ENCODE results near the gene NDC80.
A peak's percentile ranks its signal among the peaks of the same experiment; 100 is the strongest.
"Not testable (repeated sequence)": the region's sequence is repeated elsewhere in the genome, so short reads cannot be mapped to it uniquely, and the experiment has no call there.

Gene NDC80

DNA sequence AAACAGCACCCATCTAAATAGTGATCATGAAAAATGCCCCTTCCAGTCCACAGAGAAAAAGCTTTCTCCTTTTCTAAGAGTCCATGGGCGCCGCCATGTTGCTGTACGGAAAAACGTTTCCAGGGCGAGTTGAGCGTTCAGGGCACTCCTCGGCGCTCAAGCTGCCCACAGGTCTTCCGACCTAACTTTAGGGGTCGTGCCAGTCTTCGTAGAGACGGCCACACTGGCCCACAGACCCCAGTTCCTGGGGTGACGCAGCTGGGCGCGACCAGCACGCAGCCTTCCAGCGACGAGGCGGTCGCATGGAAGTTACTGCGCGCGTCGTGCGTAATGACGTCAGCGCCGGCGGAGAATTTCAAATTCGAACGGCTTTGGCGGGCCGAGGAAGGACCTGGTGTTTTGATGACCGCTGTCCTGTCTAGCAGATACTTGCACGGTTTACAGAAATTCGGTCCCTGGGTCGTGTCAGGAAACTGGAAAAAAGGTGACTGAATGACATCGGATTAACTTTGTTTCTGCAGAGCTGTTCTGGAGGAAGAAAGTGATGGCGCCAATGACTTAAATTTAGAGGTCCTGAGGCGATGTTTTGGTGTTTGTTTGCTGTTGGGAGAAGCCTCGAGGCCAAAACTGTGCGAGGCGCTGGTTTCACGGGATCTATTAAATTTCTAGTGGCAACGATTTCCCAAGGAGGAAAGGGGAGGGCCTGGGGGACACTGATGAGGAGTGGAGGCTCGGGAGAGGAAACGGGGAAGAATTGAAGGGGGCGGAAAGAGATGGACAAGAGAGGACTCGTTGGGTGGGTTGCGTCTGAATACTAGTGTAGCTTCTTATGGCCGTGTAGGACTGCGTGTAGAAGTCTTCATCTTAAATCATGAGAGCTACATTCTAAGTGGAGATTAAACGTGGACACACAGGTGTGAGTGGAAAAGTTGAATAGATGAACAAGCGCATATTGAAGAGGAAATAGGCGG is at the start of gene NDC80, which contains the start of gene METTL4:
NDC80 (plus strand) TSS at position 358 of the 971 bp plus-strand sequence. CDS start 1,429 bp downstream, outside the sequence.
METTL4 (minus strand) TSS at position 306 of the 971 bp plus-strand sequence. CDS start 4,289 bp downstream, outside the sequence.
- H3K9me3 Mint-ChIP-seq: no peaks in the 10 kb centered on the region
- H3K4me1 Mint-ChIP-seq (ENCODE audit: low read depth): peaks cover 58% of the 10 kb centered on the region
- H3K4me3 Mint-ChIP-seq: peak within 1 kb of the TSS; percentile 94
- peak within 1 kb of the TSS; percentile 95 for H3K27ac Mint-ChIP-seq
- H3K27me3 Mint-ChIP-seq: no peaks in the 10 kb centered on the region
- H3K36me3 Mint-ChIP-seq (ENCODE audit: low read depth): peaks cover 49% of the 10 kb centered on the region

DNA sequence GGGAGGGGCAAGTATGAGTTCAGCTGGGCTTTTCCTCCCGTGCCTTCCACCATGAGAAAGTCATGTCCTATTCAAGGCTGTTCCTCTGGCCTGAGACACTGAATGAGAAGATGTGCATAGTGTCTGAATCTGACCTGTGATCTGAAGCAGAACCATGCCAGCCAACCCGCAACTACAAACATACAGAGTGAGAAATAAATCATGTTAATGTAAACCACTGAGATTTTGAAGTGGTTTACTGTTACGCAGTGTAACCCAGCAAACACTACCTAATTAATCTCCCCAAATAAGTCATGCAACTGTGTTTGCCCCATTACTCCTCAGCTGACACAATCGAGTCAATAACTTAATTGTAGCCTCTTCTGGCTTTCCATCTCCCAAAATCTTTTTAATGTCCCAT is 49.2 kb upstream of the NDC80 start:
- Mint-ChIP-seq H3K4me1 (ENCODE audit: low read depth) (peaks cover 4% of the 10 kb centered on the region), H3K27me3 (no peaks in the 10 kb centered on the region), H3K27ac (no peak overlapping the region), H3K4me3 (no peak overlapping the region), H3K36me3 (ENCODE audit: low read depth) (no peaks in the 10 kb centered on the region), H3K9me3 (no peaks in the 10 kb centered on the region)

GRCh38 chr18:2524794-2525198 is 46.6 kb upstream of the NDC80 start:
- not testable (repeated sequence) for H3K4me1 Mint-ChIP-seq (ENCODE audit: low read depth)

GRCh38 chr18:2526329-2526728 is 45.0 kb upstream of the NDC80 start:
- no peaks in the 10 kb centered on the region for H3K27me3 Mint-ChIP-seq
- H3K4me1 Mint-ChIP-seq (ENCODE audit: low read depth): peaks cover 4% of the 10 kb centered on the region
- no peaks in the 10 kb centered on the region for H3K9me3 Mint-ChIP-seq
- H3K36me3 Mint-ChIP-seq (ENCODE audit: low read depth): peaks cover 5% of the 10 kb centered on the region
- H3K4me3 Mint-ChIP-seq: no peak overlapping the region
- no peak overlapping the region for H3K27ac Mint-ChIP-seq

More at GRCh38 chr18:2524794-2525198, 46.6 kb upstream of the NDC80 start:
- not testable (repeated sequence) for H3K4me3 Mint-ChIP-seq; H3K27me3 Mint-ChIP-seq; H3K36me3 Mint-ChIP-seq (ENCODE audit: low read depth); H3K9me3 Mint-ChIP-seq; H3K27ac Mint-ChIP-seq

DNA sequence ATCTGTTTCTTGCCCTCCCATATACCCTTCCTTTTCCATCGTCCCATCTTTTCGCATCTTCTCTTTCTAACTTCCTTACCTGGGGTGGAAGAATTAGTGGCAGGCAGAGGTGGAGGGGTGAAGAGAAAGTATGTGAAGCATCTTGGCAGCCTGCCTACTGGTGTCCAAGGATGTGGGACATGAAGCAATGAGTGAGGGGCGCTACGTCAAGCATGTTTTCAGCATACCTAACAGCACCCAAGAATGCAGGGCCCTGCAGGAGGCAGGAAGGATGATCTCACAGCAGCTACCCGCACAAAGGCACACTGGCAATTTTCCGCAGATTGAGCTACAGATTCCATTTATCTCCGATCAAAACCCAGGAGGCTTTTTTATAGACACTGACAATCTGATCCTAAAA is 42.2 kb upstream of the NDC80 start:
- H3K9me3 Mint-ChIP-seq: no peaks in the 10 kb centered on the region
- no peaks in the 10 kb centered on the region for H3K4me1 Mint-ChIP-seq (ENCODE audit: low read depth)
- H3K27ac Mint-ChIP-seq: no peak overlapping the region
- H3K27me3 Mint-ChIP-seq: no peaks in the 10 kb centered on the region
- H3K36me3 Mint-ChIP-seq (ENCODE audit: low read depth): peaks cover 22% of the 10 kb centered on the region
- H3K4me3 Mint-ChIP-seq: no peak overlapping the region

DNA sequence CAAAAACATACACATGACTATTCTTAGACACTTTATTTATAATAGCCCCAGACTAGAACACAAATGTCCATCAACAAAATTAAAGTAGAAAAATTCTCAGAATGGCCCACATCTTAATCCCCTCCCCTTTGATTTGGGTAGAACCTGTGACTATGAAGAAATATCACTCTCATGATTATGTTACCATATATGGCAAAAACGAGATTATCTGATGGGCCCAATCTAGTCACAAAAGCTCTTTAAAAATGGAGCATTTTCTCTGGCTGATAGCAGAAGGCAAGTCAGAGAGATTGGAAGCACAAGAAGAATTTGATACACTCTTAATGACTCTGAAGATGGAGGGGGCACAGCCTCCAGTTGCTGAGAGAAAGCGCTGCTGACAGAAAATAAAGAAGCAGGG is 39.6 kb upstream of the NDC80 start:
- Mint-ChIP-seq H3K4me3 (no peak overlapping the region), H3K4me1 (ENCODE audit: low read depth) (peaks cover 4% of the 10 kb centered on the region), H3K27ac (no peak overlapping the region), H3K9me3 (no peaks in the 10 kb centered on the region), H3K36me3 (ENCODE audit: low read depth) (peaks cover 32% of the 10 kb centered on the region), H3K27me3 (no peaks in the 10 kb centered on the region)

DNA sequence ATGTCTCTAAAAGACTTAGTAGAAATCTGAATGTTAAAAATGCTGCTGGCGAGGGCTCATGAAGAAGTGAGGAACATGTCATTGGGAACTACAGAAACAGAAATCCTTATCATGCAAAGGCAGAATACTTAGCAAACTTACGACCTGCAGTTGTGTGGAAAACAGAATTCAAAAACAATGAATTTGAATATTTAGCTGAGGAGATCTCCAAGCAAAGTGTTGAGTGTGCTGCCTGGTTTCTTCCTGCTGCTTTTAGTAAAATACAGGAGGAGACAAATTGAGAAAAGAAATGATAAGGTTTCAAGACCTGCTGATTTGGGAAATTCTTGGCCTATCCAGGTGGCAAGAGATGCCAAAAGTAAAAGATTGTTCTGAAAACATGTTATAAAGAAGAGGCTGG is 38.6 kb upstream of the NDC80 start:
- Mint-ChIP-seq H3K36me3 (ENCODE audit: low read depth) (peaks cover 35% of the 10 kb centered on the region), H3K9me3 (no peaks in the 10 kb centered on the region), H3K27me3 (no peaks in the 10 kb centered on the region), H3K4me1 (ENCODE audit: low read depth) (peaks cover 4% of the 10 kb centered on the region), H3K4me3 (no peak overlapping the region), H3K27ac (no peak overlapping the region)

- H3K27me3 Mint-ChIP-seq: no peaks in the 10 kb centered on the region
- H3K4me1 Mint-ChIP-seq (ENCODE audit: low read depth): peaks cover 4% of the 10 kb centered on the region
- peaks cover 37% of the 10 kb centered on the region for H3K36me3 Mint-ChIP-seq (ENCODE audit: low read depth)
Observed at GRCh38 chr18:2534906-2535305, 36.5 kb upstream of the NDC80 start.

GRCh38 chr18:2535419-2535910 is 35.9 kb upstream of the NDC80 start:
- Mint-ChIP-seq H3K27ac (no peak overlapping the region), H3K4me3 (no peak overlapping the region), H3K4me1 (ENCODE audit: low read depth) (peaks cover 4% of the 10 kb centered on the region), H3K27me3 (no peaks in the 10 kb centered on the region), H3K36me3 (ENCODE audit: low read depth) (peaks cover 40% of the 10 kb centered on the region), H3K9me3 (no peaks in the 10 kb centered on the region)

More at GRCh38 chr18:2534906-2535305, 36.5 kb upstream of the NDC80 start:
- Mint-ChIP-seq H3K27ac (no peak overlapping the region), H3K4me3 (no peak overlapping the region), H3K9me3 (no peaks in the 10 kb centered on the region)

- Mint-ChIP-seq H3K4me1 (ENCODE audit: low read depth) (peaks cover 4% of the 10 kb centered on the region), H3K4me3 (no peak overlapping the region), H3K27me3 (no peaks in the 10 kb centered on the region), H3K27ac (no peak overlapping the region), H3K36me3 (ENCODE audit: low read depth) (peaks cover 40% of the 10 kb centered on the region), H3K9me3 (no peaks in the 10 kb centered on the region)
Observed at GRCh38 chr18:2536063-2536462, 35.3 kb upstream of the NDC80 start.

DNA sequence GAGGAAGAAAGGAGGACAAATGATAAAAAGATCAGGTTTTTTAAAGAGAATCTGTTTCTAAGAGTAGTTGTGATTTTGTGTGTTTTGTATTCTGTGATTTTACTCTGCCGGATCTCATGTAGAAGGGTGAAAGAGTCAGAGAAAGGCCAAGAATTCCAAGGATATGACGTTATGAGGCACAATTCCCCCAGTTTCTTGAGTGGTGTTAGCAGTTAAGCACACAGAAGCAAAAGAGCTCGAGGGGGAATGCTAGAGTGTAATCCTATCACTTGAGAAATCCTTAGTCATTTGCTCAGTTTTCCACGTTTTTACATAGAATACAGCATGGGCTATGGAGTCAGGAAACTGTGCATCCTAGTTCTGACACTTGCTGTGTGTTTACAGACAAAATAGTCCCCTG is 34.9 kb upstream of the NDC80 start:
- Mint-ChIP-seq H3K4me1 (ENCODE audit: low read depth) (peaks cover 4% of the 10 kb centered on the region), H3K36me3 (ENCODE audit: low read depth) (peaks cover 39% of the 10 kb centered on the region), H3K27ac (no peak overlapping the region), H3K4me3 (no peak overlapping the region), H3K27me3 (no peaks in the 10 kb centered on the region), H3K9me3 (no peaks in the 10 kb centered on the region)

GRCh38 chr18:2537296-2537695 is 34.1 kb upstream of the NDC80 start:
- H3K9me3 Mint-ChIP-seq: no peaks in the 10 kb centered on the region
- H3K27me3 Mint-ChIP-seq: no peaks in the 10 kb centered on the region
- no peak overlapping the region for H3K27ac Mint-ChIP-seq
- peaks cover 35% of the 10 kb centered on the region for H3K36me3 Mint-ChIP-seq (ENCODE audit: low read depth)
- peaks cover 4% of the 10 kb centered on the region for H3K4me1 Mint-ChIP-seq (ENCODE audit: low read depth)
- H3K4me3 Mint-ChIP-seq: no peak overlapping the region

DNA sequence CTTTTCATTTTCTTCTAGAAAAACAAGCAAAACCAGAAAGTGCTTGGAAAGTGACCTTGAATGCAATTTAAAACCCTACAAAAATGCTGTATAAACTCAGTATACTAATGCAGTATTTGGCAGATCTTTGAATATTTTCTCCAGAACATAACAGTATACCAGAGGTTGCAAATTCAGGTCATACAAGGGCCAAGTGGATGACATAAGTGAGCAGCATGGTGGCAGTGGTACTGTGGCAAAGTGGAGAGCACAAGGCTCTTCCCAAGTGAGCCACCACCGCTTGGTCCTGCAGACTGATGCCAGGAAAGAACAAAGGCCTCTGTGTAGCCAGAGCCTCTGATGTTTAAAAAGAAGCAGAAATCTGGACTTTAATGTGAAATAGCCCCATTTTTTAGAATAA is 33.1 kb upstream of the NDC80 start:
- H3K4me3 Mint-ChIP-seq: no peak overlapping the region

DNA sequence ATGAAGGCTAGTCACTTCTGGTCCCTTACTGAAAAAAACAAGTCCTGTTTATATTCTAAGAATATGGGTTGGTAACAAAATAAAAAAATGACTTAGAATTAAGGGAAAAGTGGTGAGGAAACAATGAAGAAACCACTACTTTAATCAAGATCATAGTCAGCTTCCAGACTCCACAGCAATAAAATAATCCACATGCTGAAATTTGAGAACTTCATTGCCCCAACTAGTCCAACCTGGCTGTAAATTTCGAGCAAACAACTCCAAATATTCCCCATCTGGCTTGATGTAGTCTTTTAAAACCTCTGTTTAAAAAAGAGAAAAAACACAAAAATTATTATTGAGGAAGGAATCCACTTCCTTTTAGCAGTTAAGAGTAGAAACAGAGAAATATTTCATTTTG is 32.5 kb upstream of the NDC80 start:
- Mint-ChIP-seq H3K9me3 (no peaks in the 10 kb centered on the region), H3K27ac (no peak overlapping the region), H3K4me1 (ENCODE audit: low read depth) (peaks cover 4% of the 10 kb centered on the region), H3K27me3 (no peaks in the 10 kb centered on the region), H3K4me3 (no peak overlapping the region), H3K36me3 (ENCODE audit: low read depth) (peaks cover 27% of the 10 kb centered on the region)

More for the DNA sequence above, 33.1 kb upstream of the NDC80 start:
- no peaks in the 10 kb centered on the region for H3K9me3 Mint-ChIP-seq
- no peaks in the 10 kb centered on the region for H3K27me3 Mint-ChIP-seq
- H3K27ac Mint-ChIP-seq: no peak overlapping the region
- peaks cover 26% of the 10 kb centered on the region for H3K36me3 Mint-ChIP-seq (ENCODE audit: low read depth)
- H3K4me1 Mint-ChIP-seq (ENCODE audit: low read depth): peaks cover 4% of the 10 kb centered on the region

GRCh38 chr18:2540575-2540974 is 30.8 kb upstream of the NDC80 start:
- Mint-ChIP-seq H3K27ac (no peak overlapping the region), H3K27me3 (no peaks in the 10 kb centered on the region), H3K4me1 (ENCODE audit: low read depth) (peaks cover 2% of the 10 kb centered on the region), H3K4me3 (no peak overlapping the region), H3K9me3 (no peaks in the 10 kb centered on the region), H3K36me3 (ENCODE audit: low read depth) (peaks cover 19% of the 10 kb centered on the region)

Measured in stimulated activated naive CD8-positive, alpha-beta T cell treated with anti-CD3 and anti-CD28 coated beads, Interleukin-15, Interleukin-2, amounts not matched to agents 100 ng/mL and 50 ng/mL, for 24 hours (primary cell).